T-helper 1 cell treated with Interleukin-12 subunit alpha and Interleukin-12 subunit beta and Interleukin-4 antibody, amounts not matched to agents 30 ng/mL and 1 ng/mL, for 36 hours (primary cell): ENCODE data around the gene ABHD4. TPM values are rescaled to one million over a fixed set of nuclear protein-coding genes. Genes with fewer than 3 reads are reported as not detected.

Experiments
- intact Hi-C: fragments of 100-400 bp; cut with micrococcal nuclease; formaldehyde crosslinking; loops from one replicate; pipeline ENCODE4 v1.15.1; 2024
- total RNA-seq: library from RNA; stranded (reverse); gene quantifications from 2 replicates; pipeline ENCODE4 v1.2.3, GENCODE V29; 2022

The ABHD4 gene, protein sequence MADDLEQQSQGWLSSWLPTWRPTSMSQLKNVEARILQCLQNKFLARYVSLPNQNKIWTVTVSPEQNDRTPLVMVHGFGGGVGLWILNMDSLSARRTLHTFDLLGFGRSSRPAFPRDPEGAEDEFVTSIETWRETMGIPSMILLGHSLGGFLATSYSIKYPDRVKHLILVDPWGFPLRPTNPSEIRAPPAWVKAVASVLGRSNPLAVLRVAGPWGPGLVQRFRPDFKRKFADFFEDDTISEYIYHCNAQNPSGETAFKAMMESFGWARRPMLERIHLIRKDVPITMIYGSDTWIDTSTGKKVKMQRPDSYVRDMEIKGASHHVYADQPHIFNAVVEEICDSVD
- total RNA-seq, result 16.1 and 18.6 TPM in 2 replicates

DNA sequence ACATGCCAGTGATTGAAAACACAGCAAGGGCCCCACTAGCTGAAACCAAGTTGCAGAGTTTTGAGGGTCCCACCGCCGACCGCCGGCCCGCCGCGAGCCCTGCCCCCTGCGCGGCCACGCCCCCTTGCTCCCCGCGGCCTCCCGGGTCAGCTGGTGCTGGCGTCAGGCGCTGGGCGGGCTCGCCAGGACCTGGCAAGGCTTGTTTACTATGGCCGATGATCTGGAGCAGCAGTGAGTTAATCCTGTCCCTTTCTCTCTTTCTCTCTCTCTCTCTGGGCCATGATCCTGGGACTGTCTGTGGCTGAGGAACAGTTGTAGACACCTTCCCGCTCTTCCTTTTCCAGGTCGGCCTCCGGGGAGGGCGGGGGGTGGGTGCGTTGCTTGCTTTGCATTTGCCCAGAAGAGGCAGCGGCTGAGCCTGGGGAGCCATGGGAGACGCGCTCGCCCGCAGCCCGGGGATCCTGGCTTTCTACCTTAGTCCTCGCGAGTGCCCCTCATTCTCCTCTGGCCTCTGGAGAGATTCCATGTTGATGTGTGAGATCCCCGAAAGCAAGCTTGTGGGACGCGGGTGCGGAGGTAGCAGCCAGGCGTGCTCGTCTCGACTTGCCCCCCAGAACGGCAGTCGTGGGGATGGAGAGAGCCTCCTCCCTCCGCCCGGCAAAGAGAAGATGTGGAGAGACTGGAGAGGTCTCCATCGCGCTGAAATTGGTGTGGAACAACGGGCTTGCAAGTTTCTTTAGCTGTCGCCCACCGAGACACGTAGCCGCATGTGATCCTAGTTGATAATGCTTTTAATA, at the start of gene ABHD4:
Gene ABHD4 (plus strand): TSS at position 202 of the 797 bp plus-strand sequence. CDS start 7 bp downstream, at position 209.
- intact Hi-C loops, result loop anchor here (1.0 to 2.0 kb wide), 4 partner anchors 9 to 115 kb away; partner anchors contain the start of gene DAD1

DNA sequence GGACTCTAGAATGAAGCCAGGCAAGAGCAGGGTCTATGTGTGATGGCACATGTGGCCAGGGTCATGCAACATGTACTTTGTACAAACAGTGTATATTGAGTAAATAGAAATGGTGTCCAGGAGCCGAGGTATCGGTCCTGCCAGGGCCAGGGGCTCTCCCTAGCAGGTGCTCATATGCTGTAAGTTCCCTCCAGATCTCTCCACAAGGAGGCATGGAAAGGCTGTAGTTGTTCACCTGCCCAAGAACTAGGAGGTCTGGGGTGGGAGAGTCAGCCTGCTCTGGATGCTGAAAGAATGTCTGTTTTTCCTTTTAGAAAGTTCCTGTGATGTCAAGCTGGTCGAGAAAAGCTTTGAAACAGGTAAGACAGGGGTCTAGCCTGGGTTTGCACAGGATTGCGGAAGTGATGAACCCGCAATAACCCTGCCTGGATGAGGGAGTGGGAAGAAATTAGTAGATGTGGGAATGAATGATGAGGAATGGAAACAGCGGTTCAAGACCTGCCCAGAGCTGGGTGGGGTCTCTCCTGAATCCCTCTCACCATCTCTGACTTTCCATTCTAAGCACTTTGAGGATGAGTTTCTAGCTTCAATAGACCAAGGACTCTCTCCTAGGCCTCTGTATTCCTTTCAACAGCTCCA, 48.7 kb upstream of the ABHD4 start:
- intact Hi-C loops, result loop anchor here (10.0 kb wide), 1 partner anchor 905 kb away; no protein-coding TSS in a partner anchor

DNA sequence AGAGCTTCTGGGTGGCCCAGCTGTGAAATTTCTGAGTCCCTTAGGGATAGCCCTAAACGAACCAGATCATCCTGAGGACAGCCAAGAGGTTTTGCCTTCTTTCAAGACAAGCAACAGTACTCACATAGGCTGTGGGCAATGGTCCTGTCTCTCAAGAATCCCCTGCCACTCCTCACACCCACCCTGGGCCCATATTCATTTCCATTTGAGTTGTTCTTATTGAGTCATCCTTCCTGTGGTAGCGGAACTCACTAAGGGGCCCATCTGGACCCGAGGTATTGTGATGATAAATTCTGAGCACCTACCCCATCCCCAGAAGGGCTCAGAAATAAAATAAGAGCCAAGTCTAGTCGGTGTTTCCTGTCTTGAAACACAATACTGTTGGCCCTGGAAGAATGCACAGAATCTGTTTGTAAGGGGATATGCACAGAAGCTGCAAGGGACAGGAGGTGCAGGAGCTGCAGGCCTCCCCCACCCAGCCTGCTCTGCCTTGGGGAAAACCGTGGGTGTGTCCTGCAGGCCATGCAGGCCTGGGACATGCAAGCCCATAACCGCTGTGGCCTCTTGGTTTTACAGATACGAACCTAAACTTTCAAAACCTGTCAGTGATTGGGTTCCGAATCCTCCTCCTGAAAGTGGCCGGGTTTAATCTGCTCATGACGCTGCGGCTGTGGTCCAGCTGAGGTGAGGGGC, 48.0 kb upstream of the ABHD4 start:
- intact Hi-C loops, result loop anchor here (1.0 to 10.0 kb wide), 9 partner anchors 9 to 1285 kb away; partner anchors contain the start of genes BCL2L2, HNRNPC and PPP1R3E

DNA sequence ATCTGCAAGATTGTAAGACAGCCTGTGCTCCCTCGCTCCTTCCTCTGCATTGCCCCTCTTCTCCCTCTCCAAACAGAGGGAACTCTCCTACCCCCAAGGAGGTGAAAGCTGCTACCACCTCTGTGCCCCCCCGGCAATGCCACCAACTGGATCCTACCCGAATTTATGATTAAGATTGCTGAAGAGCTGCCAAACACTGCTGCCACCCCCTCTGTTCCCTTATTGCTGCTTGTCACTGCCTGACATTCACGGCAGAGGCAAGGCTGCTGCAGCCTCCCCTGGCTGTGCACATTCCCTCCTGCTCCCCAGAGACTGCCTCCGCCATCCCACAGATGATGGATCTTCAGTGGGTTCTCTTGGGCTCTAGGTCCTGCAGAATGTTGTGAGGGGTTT, 46.5 kb upstream of the ABHD4 start:
- intact Hi-C loops, result loop anchor here (2.0 to 10.0 kb wide), 6 partner anchors 45 to 1287 kb away; partner anchors contain the start of genes BCL2L2, HNRNPC and PPP1R3E

DNA sequence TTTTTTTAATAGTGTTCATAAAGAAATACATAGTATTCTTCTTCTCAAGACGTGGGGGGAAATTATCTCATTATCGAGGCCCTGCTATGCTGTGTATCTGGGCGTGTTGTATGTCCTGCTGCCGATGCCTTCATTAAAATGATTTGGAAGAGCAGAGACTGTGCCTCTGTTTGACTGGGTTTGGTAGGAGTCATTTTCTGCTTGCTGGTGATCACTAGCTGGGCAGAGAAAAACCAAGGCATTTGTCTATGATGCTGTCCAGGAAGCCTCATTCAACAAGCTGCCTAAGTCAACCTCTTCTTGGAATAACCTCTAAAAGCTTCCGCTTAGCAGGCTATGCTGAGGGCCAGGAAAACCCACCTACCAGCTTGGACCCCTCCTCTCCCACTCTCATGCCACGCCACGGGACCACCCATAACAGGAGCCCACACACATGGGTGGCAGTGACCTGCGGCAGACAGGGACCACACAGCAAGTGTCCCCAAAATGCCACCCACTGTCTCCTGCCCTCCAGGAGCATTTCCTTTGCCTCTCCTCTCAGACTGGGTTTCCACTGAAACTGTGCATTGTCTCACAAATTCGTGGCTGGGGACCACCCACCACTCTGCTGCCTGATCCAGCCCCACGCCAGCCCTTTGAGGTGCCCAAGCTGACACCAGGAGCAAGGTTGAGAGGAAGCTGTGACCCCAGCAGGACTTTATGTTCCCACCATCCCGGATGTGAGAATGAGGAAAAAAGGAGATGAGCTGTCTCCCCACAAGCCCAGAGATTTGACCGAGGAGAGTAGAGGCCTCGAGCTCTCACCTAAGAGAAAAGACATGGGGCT, 45.9 kb upstream of the ABHD4 start:
- intact Hi-C loops, result loop anchor here (5.0 to 10.0 kb wide), 4 partner anchors 167 to 1287 kb away; partner anchors contain the start of genes BCL2L2, HNRNPC and PPP1R3E

DNA sequence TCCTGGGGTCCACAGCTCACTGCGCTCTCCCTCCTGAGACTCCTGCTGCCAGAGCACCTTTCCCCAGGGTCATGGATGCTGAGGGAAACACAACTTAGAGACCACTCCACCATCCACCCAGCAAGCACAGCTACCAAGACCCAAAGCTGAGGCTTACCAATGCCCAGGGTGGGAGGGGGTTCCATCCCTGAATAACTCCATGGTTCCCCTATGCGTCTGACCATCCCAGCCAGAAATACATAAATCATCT, 45.3 kb upstream of the ABHD4 start:
- intact Hi-C loops, result loop anchor here (5.0 to 10.0 kb wide), 4 partner anchors 168 to 1288 kb away; partner anchors contain the start of genes BCL2L2, HNRNPC and PPP1R3E

DNA sequence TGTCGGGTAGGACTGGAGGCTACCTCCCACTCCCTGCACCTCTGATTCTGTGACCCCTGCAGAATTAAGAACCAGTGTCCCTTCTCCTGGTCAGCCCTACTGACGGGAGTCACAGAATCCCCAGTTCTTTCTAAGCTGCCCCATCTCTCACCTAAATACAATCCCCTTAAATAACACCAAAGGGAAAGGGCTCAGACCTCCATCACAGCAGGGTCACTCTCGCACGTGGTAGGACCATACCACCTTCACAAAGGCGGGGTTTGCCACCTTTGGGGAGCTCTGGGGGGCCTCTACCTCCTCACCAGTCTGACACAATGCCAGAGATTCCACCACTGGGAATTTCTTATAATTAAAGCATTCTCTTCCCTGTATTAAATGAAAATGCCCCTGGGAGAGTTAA, 44.7 kb upstream of the ABHD4 start:
- intact Hi-C loops, result loop anchor here (5.0 to 10.0 kb wide), 4 partner anchors 169 to 1289 kb away; partner anchors contain the start of genes BCL2L2, HNRNPC and PPP1R3E

DNA sequence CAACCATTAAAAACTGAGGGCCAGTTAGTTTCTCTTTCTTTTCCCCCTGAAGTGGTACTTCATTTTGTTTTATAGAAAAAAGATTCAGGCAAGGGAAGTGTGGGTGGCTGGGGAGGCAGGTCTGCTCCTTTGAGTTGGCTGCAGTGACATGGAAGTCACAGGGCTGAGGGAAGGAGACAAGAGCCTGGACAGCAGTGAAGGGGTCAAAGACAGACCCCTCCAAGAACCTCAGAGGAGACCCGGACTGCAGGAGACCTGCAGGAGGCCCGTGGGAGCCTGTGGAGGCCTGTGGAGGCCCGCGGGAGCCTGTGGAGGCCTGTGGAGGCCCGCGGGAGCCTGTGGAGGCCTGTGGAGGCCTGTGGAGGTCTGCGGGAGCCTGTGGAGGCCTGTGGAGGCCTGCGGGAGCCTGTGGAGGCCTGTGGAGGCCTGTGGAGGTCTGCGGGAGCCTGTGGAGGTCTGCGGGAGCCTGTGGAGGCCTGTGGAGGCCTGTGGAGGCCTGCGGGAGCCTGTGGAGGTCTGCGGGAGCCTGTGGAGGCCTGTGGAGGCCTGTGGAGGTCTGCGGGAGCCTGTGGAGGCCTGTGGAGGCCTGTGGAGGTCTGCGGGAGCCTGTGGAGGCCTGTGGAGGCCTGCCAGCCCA, 44.1 kb upstream of the ABHD4 start:
- intact Hi-C loops, result loop anchor here (5.0 to 10.0 kb wide), 4 partner anchors 169 to 1289 kb away; partner anchors contain the start of genes BCL2L2, HNRNPC and PPP1R3E

DNA sequence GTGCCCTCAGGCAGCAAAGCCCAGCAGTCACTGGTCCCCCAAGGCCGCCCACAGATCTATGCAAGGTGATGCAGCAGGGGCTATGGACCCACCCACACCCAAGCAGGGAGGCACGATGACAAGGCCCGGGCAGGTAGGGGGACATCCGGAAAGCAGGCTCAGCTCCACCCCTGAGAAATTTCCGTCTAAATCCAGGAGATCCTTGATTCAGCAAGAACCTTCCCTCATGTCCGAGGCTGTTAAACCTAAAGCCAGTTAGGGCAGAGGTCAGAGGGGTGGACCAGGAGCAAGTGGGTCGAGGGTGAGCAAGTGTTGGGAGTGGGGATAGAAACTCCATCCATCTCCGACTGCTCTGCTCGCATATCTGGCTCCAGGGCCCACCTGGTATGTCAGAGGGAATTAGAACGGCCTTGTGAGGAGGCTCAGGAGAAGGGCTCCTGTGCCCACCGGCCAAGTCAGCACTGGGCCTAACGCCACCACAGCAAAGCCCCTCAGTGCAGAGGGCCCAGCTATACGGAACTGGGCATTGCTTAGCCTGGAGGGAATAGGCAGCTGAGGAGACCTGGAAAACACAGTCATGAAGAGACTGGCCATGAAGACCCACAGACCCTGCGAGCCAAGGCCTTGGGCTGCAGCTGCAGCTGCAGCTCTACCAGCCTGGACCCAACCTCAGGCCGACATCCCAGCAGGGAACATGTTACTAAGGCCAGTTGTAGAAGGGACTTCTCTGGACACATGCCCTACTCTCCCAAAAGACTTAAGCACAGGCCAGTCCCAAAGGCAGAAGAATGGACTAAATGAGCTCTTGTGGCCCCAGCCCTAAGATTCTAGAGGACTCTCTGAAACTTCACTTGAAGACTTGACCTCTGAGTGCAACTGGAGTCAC, 43.4 kb upstream of the ABHD4 start:
- intact Hi-C loops, result loop anchor here (5.0 to 10.0 kb wide), 6 partner anchors 170 to 1290 kb away; partner anchors contain the start of genes BCL2L2, CDH24, HNRNPC and PPP1R3E

DNA sequence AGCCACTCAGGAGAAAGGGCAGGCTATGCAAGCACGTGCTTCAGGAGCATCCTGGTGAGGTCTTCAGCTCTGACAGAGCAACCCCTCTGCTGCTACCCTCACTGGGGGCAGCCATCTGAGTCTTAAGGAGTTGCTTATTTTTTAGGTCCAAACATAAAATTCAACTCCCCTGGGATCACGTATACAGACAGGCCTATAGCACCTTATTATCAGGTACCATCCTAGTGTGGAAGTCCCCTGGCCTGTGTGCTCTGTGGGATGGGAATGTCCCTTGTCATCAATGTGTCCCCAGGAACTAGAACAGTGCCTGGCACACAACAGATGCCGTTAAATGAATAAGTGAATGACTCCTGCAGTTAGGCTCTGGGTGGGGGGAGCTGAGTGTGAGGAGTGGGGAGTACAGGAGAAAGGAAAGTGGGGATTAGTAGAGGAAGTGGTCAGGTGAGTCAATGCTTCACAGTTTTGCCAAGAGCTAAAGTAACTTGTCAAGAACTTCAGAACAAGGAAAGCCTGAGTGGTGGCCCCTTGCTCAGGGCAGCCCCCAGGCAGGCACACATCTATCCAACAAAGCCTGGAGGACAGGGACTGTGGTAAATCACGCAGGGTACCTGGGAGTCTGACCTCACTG, 42.6 kb upstream of the ABHD4 start:
- intact Hi-C loops, result loop anchor here (1.0 to 10.0 kb wide), 20 partner anchors 34 to 1291 kb away; partner anchors contain the start of genes BCL2L2, CDH24, DAD1 and HNRNPC

DNA sequence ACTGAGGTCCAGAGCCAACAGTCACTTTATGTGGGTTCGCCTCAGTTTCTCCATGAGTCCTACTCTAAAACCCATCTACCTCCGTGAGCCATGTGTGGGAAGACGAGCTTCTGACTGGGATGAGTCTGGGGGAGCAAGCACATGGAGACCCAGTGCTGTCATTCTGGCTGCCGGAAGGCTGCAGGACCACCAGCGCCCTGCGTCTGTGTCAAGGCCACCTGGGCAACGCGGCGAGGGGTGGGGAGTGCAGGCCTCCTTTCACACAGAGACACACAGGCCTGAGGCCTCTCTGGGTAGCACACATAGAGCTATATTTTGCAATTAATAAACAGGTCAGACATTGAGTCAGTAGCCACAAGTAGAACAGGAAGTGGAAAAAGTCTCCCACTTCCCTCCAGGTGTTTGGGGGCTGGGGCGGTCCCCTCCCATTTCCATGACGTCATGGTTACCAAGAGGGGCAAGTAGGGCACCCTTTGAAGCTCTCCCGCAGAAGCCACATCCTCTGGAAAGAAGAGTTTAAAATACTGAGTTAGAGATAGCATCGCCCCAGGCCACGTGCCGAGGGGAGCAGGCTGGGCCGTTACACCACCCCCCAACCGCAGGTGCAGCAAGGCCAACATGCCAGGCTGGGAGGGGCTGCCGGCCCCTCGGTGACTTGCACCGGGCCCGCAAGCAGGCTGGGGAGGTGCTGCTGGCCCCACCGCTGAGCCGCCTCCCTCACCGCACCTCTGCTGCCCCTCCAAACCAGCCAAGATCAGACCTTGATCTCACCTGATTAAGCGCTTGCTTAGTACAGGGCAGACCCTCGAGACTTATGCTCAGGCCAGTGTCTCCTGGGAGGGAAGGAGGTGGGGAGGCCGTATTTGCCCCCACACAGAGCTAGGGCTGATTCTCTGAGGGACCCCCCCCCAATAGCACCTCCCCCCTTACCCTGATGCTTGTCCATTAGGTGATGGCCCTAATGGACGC, 41.8 kb upstream of the ABHD4 start:
- intact Hi-C loops, result loop anchor here (1.0 to 10.0 kb wide), 20 partner anchors 33 to 1292 kb away; partner anchors contain the start of genes BCL2L2, CDH24, DAD1 and HNRNPC

DNA sequence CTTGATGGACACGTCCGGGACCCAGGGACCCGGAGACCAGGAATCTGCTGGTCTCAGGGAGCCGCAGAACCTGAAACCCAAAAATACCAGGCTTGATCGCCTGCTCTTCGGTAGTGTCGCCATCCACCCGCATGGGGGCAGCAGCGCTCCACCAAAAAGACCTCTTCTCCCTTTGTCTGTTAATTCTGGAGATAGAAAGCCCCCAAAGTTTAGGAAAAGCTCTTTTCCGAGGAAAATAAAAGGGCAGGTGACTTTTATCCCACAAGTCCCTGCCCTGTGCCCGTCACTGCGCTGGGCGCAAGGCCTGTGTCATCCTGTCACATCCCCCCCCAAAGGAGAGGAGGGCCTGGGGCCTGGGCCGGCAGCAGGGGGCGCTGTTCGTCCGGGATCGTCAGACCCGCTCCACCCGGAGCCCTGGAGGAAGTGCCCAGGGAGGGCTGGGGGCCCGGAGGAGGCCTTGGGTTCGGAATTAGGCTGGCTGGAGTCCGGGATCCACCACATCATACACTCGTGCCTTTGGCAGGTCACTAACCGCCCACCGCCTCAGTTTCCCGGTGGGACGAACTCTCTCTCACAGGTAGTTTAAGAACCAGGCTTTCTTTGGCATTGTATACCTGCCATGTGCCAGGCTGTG, 41.0 kb upstream of the ABHD4 start:
- intact Hi-C loops, result loop anchor here (1.0 to 10.0 kb wide), 26 partner anchors 13 to 1292 kb away; partner anchors contain the start of genes BCL2L2, CDH24, DAD1 and HNRNPC

DNA sequence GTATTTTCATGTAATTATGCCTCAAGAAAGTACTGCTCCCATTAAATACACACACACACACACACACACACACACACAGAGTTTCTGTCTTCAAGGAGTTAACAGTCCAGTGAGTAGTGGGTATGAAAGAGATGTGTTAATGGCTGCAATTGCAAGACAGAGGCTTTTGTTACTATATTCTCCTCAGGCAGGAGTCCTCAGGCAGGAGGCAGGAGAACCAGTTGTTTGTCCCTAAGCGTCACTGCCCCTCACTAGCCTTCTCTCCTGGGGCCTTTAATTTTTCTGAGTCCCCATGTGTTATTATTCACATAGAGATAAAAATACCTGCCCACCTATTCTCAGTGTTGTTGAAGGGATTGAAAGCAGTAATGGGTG, 40.3 kb upstream of the ABHD4 start:
- intact Hi-C loops, result loop anchor here (1.0 to 10.0 kb wide), 19 partner anchors 12 to 1293 kb away; partner anchors contain the start of genes BCL2L2, CDH24, HNRNPC and PPP1R3E

DNA sequence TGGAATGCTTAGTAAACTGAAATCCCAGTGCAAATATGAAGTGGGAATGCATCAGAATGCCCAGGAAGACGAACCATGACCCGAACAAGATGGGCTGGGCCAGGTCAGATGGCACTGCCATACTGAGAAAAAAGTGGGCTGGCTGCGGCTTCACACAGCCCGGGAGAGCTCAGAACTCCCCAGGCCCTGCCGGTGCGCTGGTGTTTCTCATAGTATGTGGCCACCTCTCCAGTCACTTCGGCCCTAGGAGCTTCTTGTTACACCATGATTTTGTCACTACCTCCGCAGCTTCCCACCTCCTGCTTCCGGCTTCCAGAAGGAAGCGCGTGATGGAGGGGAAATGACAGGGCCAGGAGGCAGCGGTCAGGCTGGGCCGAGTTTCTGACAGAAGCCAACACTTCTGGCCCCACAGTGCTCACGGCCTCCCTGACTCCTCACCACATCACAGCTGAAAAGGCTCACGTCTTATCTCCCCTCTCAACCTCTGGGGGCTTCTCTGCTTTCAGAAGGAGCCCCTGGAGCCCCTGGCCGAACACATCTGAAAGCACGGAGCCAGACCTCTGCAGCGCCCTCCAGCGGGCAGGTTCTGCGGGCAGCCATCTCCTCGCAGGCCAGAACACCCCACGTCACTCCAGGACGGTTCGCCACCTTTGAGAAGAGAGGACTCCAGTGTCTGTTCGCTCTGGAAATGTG, 39.7 kb upstream of the ABHD4 start:
- intact Hi-C loops, result loop anchor here (5.0 to 10.0 kb wide), 5 partner anchors 174 to 1294 kb away; partner anchors contain the start of genes BCL2L2, CDH24, HNRNPC and PPP1R3E

DNA sequence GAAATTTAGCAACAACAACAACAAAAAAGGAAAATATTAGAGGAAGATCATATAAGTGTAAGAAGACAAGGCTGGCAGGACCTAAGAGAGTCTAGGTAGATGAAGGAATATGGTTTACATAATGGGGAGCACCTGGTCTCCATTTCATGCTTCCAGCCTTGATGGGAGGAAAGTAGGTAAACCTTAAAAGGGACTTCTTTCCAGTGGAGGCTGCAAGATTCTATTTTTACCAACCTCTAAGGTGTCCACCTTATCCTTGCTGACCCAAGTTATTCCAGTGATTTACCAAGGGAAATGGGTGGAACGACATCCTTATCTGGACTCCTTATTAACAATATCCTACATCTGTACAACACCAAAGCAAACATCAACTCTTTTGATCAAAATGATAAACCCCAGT, 39.1 kb upstream of the ABHD4 start:
- intact Hi-C loops, result loop anchor here (5.0 to 10.0 kb wide), 5 partner anchors 174 to 1294 kb away; partner anchors contain the start of genes BCL2L2, CDH24, HNRNPC and PPP1R3E
